Right cardiac atrium (tissue), 5 donors: ENCODE results near the gene ARL4A. TPM values are rescaled to one million over a fixed set of nuclear protein-coding genes. Genes with fewer than 3 reads are reported as not detected.

Experiments
- ATAC-seq, 2 donors: fragments of 200-7000 bp; cut with Tn5 transposase; one replicate each; pipeline versions ENCODE4 v1.8.0 to v1.9.1; 2020; ENCODE audit warnings: moderate library complexity in 2 of 2, mild to moderate bottlenecking in 1 of 2
- DNase-seq, 3 donors: peaks; one replicate each; pipeline ENCODE4 v3.0.0-alpha.2; 2020
- H3K27ac ChIP-seq: one replicate; pipeline ENCODE4 v1.5.1; 2013; ENCODE audit warnings: mild to moderate bottlenecking, low read length, control low read depth, moderate library complexity
- H3K27me3 ChIP-seq: one replicate; pipeline ENCODE4 v1.6.1; 2013; ENCODE audit not compliant: control insufficient read depth, insufficient read depth
- H3K4me1 ChIP-seq: one replicate; pipeline ENCODE4 v1.6.1; 2013; ENCODE audit warnings: low read length; ENCODE audit not compliant: control insufficient read depth, insufficient read depth
- H3K4me3 ChIP-seq: one replicate; pipeline ENCODE4 v1.5.1; 2013; ENCODE audit warnings: low read length, control low read depth
- H3K9me3 ChIP-seq: one replicate; pipeline ENCODE4 v1.6.1; 2013; ENCODE audit warnings: low read length; ENCODE audit not compliant: control insufficient read depth
- WGBS: extraction: QIAGEN DNeasy Blood & Tissue Kit; methylation state at CpG from one replicate; pipeline ENCODE4 v1.1.7; 2013; 5-methylcytosine and 5-hydroxymethylcytosine counted together
- intact Hi-C, 4 donors: fragments of 100-400 bp; cut with DNase I; formaldehyde crosslinking; loops; one replicate each; pipeline versions ENCODE4 v1.11.0 to v1.14.0; 2022 to 2023
- polyA plus RNA-seq: library from polyadenylated mRNA; stranded (reverse); fragments of 200-250 nt; gene quantifications from one replicate; pipeline ENCODE4 v1.2.3, GENCODE V29; 2013
- total RNA-seq, 4 donors: library from RNA; stranded (reverse); fragmentation: NEBNext Ultra II Directional; extraction: Animal tissue kit (Norgen Biotek cat#: 25700); gene quantifications; one replicate each; pipeline ENCODE4 v1.2.1, GENCODE V29; 2021
- donor health status: healthy with polysubstance abuse.
- donor health status: DM: no; HTN: yes; CAD: no.
- donor health status: DM: no; HTN: no; CAD: no.
- donor health status: DM: no; HTN: yes; CAD: no; lungs with severe emphysema.
- donor health status: DM: yes; HTN: yes; CAD: no.

Gene ARL4A
- total and polyA plus RNA-seq, 5 donors = 9.6 to 19.7 (median 12.2) TPM

GRCh38 chr7:12716722-12717121 is 29.3 kb downstream of the ARL4A start:
- intact Hi-C loops = no loop called here
- DNase-seq (no peak), ATAC-seq (no peak)
- Histone ChIP-seq H3K4me1 (peaks cover 16% of the 10 kb centered on the region), H3K27ac (peak overlapping the region; percentile 33), H3K27me3 (no peaks in the 10 kb centered on the region), H3K9me3 (no peaks in the 10 kb centered on the region), H3K4me3 (no peak overlapping the region)
- 53% methylated on average over 3 of the region's 3 CpGs for WGBS

DNA sequence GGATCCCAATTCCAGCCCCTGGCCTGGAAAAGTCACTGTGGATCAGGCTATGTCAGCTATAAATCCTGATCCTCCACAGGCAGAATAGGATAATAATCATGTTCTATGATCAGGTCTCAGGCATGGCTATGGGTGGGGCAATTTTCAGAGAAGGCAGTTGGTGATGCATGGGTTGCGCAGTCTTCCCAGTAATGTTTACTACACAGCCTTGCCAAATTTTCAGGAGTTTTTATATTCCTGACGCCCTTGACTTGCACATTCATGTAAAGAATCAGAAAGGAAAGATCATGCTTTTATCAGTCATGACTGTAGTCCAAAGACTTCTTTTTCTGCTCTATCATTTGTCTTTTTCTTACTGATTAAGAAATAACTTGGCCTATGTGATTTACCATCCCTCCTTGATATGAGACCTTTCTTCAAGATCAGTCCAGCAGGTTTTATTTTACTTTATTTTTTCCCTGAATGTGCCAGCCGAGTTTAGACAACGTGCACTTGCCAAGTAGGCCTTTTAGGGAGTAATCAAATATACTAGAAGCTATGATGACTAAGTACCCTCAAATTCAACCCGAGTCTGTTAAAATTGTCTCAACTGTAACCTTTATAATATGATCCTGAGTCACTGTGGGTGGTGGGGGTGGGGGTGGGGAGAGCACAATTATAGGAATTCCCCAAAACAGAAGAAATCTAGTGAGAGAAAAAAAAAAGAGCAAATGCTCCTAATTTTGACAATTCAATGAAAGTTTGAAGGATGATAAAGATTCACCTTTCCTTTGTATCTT is 31.9 kb downstream of the ARL4A start:
- intact Hi-C loops = no loop called here
- no peaks in the 10 kb centered on the region for H3K9me3 ChIP-seq
- H3K4me1 ChIP-seq = peaks cover 18% of the 10 kb centered on the region
- no peak overlapping the region for H3K4me3 ChIP-seq
- H3K27me3 ChIP-seq = no peaks in the 10 kb centered on the region
- ATAC-seq (peak in 1 of 2 donors; percentile 50), DNase-seq (no peak)
- WGBS = 40% methylated on average over 5 of the region's 5 CpGs
- peak overlapping the region; percentile 70 for H3K27ac ChIP-seq

GRCh38 chr7:12719981-12720865 is 32.8 kb downstream of the ARL4A start:
- DNase-seq = no peak
- 70% methylated on average over 17 of the region's 17 CpGs for WGBS
- ATAC-seq = no peak
- Histone ChIP-seq H3K4me3 (no peak overlapping the region), H3K27ac (peak overlapping the region; percentile 30), H3K9me3 (no peaks in the 10 kb centered on the region), H3K27me3 (no peaks in the 10 kb centered on the region), H3K4me1 (peaks cover 18% of the 10 kb centered on the region)
- intact Hi-C loops = loop anchor here in 1 of 4 donors (5.0 kb wide), 1 partner anchor 33 kb away; the partner anchor contains the start of gene ARL4A

GRCh38 chr7:12721286-12721830 is 33.9 kb downstream of the ARL4A start:
- Histone ChIP-seq H3K27ac (no peak overlapping the region), H3K27me3 (no peaks in the 10 kb centered on the region), H3K4me3 (no peak overlapping the region), H3K9me3 (no peaks in the 10 kb centered on the region), H3K4me1 (peaks cover 10% of the 10 kb centered on the region)
- DNase-seq (no peak), ATAC-seq (no peak)
- WGBS = 95% methylated on average over 6 of the region's 6 CpGs
- intact Hi-C loops = loop anchor here in 1 of 4 donors (5.0 kb wide), 1 partner anchor 34 kb away; the partner anchor contains the start of gene ARL4A

GRCh38 chr7:12722136-12722535 is 34.7 kb downstream of the ARL4A start:
- Histone ChIP-seq H3K4me1 (peaks cover 9% of the 10 kb centered on the region), H3K27ac (no peak overlapping the region), H3K4me3 (no peak overlapping the region), H3K9me3 (no peaks in the 10 kb centered on the region), H3K27me3 (no peaks in the 10 kb centered on the region)
- DNase-seq (no peak), ATAC-seq (no peak)
- intact Hi-C loops = loop anchor here in 1 of 4 donors (5.0 kb wide), 1 partner anchor 35 kb away; the partner anchor contains the start of gene ARL4A
- 81% methylated on average over 2 of the region's 2 CpGs for whole genome bisulfite sequencing

- no peaks in the 10 kb centered on the region for H3K27me3 ChIP-seq
- no peak for ATAC-seq
- WGBS = 69% methylated on average over 4 of the region's 4 CpGs
- H3K27ac ChIP-seq = no peak overlapping the region
- H3K4me1 ChIP-seq = peaks cover 8% of the 10 kb centered on the region
- no peak overlapping the region for H3K4me3 ChIP-seq
- no peaks in the 10 kb centered on the region for H3K9me3 ChIP-seq
- intact Hi-C loops = loop anchor here in 1 of 4 donors (5.0 kb wide), 1 partner anchor 36 kb away; the partner anchor contains the start of gene ARL4A
- no peak for DNase-seq
Measured at GRCh38 chr7:12722636-12723605, 35.5 kb downstream of the ARL4A start.

GRCh38 chr7:12725575-12726316 is 38.3 kb downstream of the ARL4A start:
- intact Hi-C loops = no loop called here
- H3K9me3 ChIP-seq = no peaks in the 10 kb centered on the region
- no peak for DNase-seq
- WGBS = 89% methylated on average over 4 of the region's 4 CpGs
- no peak for ATAC-seq
- H3K27ac ChIP-seq = no peak overlapping the region
- no peak overlapping the region for H3K4me3 ChIP-seq
- no peaks in the 10 kb centered on the region for H3K27me3 ChIP-seq
- peaks cover 4% of the 10 kb centered on the region for H3K4me1 ChIP-seq

DNA sequence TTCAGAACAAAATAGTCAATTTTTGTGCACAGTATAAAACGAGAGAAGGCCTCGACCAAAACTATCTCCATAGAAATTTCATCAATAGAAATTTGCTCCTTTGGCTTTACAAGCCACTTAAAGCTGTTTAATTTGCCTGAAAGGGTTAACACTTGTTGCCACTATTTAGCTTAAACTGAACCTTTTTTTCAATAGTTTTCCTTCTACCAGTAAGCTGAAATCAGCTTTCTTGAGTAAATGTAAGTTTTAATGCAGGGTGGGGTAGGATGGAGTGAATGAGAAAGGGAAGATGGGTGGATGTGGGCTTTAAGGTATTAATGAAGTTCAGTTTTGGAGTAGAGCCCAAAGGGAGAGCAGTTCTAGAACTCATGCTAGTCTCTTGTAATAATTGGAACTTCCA is 39.5 kb downstream of the ARL4A start:
- H3K9me3 ChIP-seq = no peaks in the 10 kb centered on the region
- ATAC-seq = no peak
- intact Hi-C loops = no loop called here
- H3K4me3 ChIP-seq = no peak overlapping the region
- no peak for DNase-seq
- H3K4me1 ChIP-seq = peaks cover 8% of the 10 kb centered on the region
- WGBS = 96% methylated on average over 2 of the region's 2 CpGs
- no peaks in the 10 kb centered on the region for H3K27me3 ChIP-seq
- H3K27ac ChIP-seq = no peak overlapping the region

DNA sequence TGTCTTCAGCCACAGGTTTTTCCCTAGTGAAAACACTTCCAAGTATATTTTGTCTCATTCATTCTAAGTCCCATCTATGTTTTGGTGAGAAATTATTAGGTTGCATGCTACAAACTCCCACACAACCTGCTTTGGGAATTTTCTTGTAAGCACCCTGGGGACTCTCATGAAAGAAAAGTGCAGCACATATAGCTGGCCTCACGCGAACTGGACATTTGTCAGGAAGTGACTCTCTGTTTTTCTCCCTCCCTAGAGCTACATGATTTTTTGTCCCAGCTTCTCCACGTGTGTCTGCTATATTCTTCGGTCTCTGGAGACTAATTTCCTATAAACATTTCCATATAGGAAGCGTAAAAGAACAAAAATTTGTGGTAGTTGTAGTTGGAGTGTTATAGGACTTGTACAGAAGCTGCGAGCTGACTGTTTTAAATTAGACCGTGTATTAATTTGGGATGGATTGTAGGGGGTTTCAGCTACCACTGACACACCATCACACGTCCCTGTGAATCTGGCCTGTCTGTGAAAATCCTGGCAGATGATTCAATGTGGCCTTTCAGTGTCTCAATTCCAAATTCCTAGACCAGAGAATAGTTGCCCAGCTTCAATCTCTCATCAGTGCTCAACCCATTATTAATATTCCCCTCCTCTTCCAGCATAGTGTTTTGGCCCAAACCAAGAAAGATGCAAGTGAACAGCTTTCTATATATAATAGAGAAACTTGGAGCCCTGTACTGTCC is 40.2 kb downstream of the ARL4A start:
- intact Hi-C loops = no loop called here
- Histone ChIP-seq H3K27ac (peak overlapping the region; percentile 85), H3K27me3 (no peaks in the 10 kb centered on the region), H3K4me1 (peaks cover 8% of the 10 kb centered on the region), H3K9me3 (no peaks in the 10 kb centered on the region), H3K4me3 (no peak overlapping the region)
- ATAC-seq = peak in 1 of 2 donors; percentile 39
- no peak for DNase-seq
- 56% methylated on average over 8 of the region's 8 CpGs for WGBS
